B cell (primary cell): ENCODE results near the gene KLK15. TPM values are rescaled to one million over a fixed set of nuclear protein-coding genes. Genes with fewer than 3 reads are reported as not detected.

Experiments
- ATAC-seq: fragments of 200-7000 bp; cut with Tn5 transposase; one replicate; pipeline ENCODE4 v1.10.0; 2021; ENCODE audit warnings: low read depth, mild to moderate bottlenecking, moderate number of reproducible peaks, moderate library complexity
- CTCF ChIA-PET: fragments of 350-600 bp; sonication (Branson Sonifier 250); formaldehyde crosslinking; loops from one replicate; lab custom pipeline; 2021; ENCODE audit warnings: antibody characterized with exemption, inconsistent platforms; lab: Charles Lee
- POLR2A ChIA-PET: fragments of 350-600 bp; sonication (Branson Sonifier 250); formaldehyde crosslinking; loops from one replicate; lab custom pipeline; 2021; ENCODE audit warnings: antibody characterized with exemption; lab: Charles Lee
- DNase-seq: peaks from one replicate; pipeline ENCODE4 v3.0.0; 2013
- H2AFZ ChIP-seq: 2 replicates; pipeline ENCODE4 v1.6.1; 2012; ENCODE audit warnings: mild to moderate bottlenecking, low read depth, low read length; ENCODE audit not compliant: insufficient read depth, poor library complexity, severe bottlenecking
- H3K27ac ChIP-seq, 2 donors: 1 replicate in 1 of 2; 2 replicates in 1 of 2; pipeline ENCODE4 v1.5.1; 2012 to 2013; ENCODE audit warnings: low read length in 2 of 2, mild to moderate bottlenecking in 2 of 2, moderate library complexity in 1 of 2
- H3K27me3 ChIP-seq, 4 experiments: fragments of 200-600 bp in 1 of 4; sonication (generic) in 1 of 4; replicated peaks in 1 of 4; 1 replicate in 2 of 4; 2 replicates in 2 of 4; pipeline versions ENCODE4 v1.6.1 to v1.7.0; 2013 to 2016; ENCODE audit warnings: low read length in 3 of 4, mild to moderate bottlenecking in 2 of 4, mixed read lengths in 1 of 4, moderate library complexity in 1 of 4; ENCODE audit not compliant: insufficient read depth in 4 of 4, control insufficient read depth in 3 of 4; ENCODE audit errors: control extremely low read depth in 1 of 4
- H3K36me3 ChIP-seq, 2 experiments: replicated peaks in 1 of 2; 1 replicate in 1 of 2; 2 replicates in 1 of 2; pipeline versions ENCODE4 v1.6.1 to v1.7.1; 2013; ENCODE audit warnings: low read length in 1 of 2; ENCODE audit not compliant: insufficient read depth in 2 of 2, control insufficient read depth in 1 of 2; ENCODE audit errors: control extremely low read depth in 1 of 2, extremely low read depth in 1 of 2
- H3K4me1 ChIP-seq, 2 donors: fragments of 200-600 bp in 1 of 2; sonication (generic) in 1 of 2; 1 replicate in 1 of 2; 2 replicates in 1 of 2; pipeline versions ENCODE4 v1.5.1 to v1.6.1; 2013 to 2017; ENCODE audit warnings: low read length in 2 of 2; ENCODE audit not compliant: control insufficient read depth in 2 of 2, insufficient read depth in 2 of 2
- H3K4me2 ChIP-seq: replicated peaks from 2 replicates; pipeline ENCODE3; 2012; ENCODE audit warnings: mild to moderate bottlenecking, low read depth, low read length; ENCODE audit not compliant: poor library complexity, severe bottlenecking
- H3K4me3 ChIP-seq, 5 experiments: fragments of 200-600 bp in 1 of 5; sonication (generic) in 1 of 5; 1 replicate in 3 of 5; 2 replicates in 2 of 5; pipeline versions ENCODE4 v1.5.1 to v1.7.0; 2011 to 2016; ENCODE audit warnings: low read length in 4 of 5, mild to moderate bottlenecking in 4 of 5, low read depth in 2 of 5, control low read depth in 1 of 5, moderate library complexity in 1 of 5; ENCODE audit not compliant: insufficient read depth in 1 of 5; ENCODE audit errors: control extremely low read depth in 1 of 5, extremely low read depth in 1 of 5
- H3K79me2 ChIP-seq: fragments of 200-600 bp; sonication (generic); one replicate; pipeline ENCODE4 v1.6.0; 2016; ENCODE audit warnings: low read length; ENCODE audit not compliant: control insufficient read depth, insufficient read depth
- H3K9ac ChIP-seq: fragments of 200-600 bp; sonication (generic); 2 replicates; pipeline ENCODE4 v1.6.1; 2017; ENCODE audit warnings: mild to moderate bottlenecking, low read length, moderate library complexity
- H3K9me3 ChIP-seq, 3 donors: one replicate each; pipeline versions ENCODE4 v1.6.1 to v1.7.1; 2013; ENCODE audit warnings: low read length in 2 of 3; ENCODE audit not compliant: control insufficient read depth in 2 of 3, insufficient read depth in 1 of 3; ENCODE audit errors: control extremely low read depth in 1 of 3
- H4K20me1 ChIP-seq: 2 replicates; pipeline ENCODE4 v1.6.0; 2012; ENCODE audit warnings: mild to moderate bottlenecking, low read length; ENCODE audit not compliant: insufficient read depth, control insufficient read depth, poor library complexity, severe bottlenecking
- H3K27ac Mint-ChIP-seq: one replicate; pipeline ENCODE4 v1.8.0; 2021; ENCODE audit warnings: mixed read lengths
- H3K27me3 Mint-ChIP-seq: one replicate; pipeline ENCODE4 v1.8.0; 2021; ENCODE audit warnings: mixed read lengths
- H3K4me1 Mint-ChIP-seq: one replicate; pipeline ENCODE4 v1.8.0; 2021; ENCODE audit warnings: mixed read lengths
- H3K4me3 Mint-ChIP-seq: one replicate; pipeline ENCODE4 v1.8.0; 2021; ENCODE audit warnings: mixed read lengths
- H3K9me3 Mint-ChIP-seq: one replicate; pipeline ENCODE4 v1.8.0; 2022; ENCODE audit warnings: mixed read lengths; ENCODE audit not compliant: insufficient read depth
- EZH2 ChIP-seq: IDR thresholded peaks from 2 replicates; pipeline ENCODE4 v1.6.1; 2012; ENCODE audit warnings: borderline replicate concordance, low read depth, mild to moderate bottlenecking, moderate library complexity, low read length; ENCODE audit not compliant: insufficient read depth, poor library complexity, severe bottlenecking
- WGBS: methylation state at CpG from one replicate; pipeline ENCODE4 v1.1.5; 2013; ENCODE audit warnings: missing lambda C conversion rate; ENCODE audit not compliant: insufficient coverage; 5-methylcytosine and 5-hydroxymethylcytosine counted together
- intact Hi-C: fragments of 100-400 bp; cut with micrococcal nuclease; formaldehyde crosslinking; loops from one replicate; pipeline ENCODE4 v1.10.0; 2022
- polyA plus RNA-seq: library from polyadenylated mRNA; depleted of rRNA; stranded (reverse); fragments of >200 nt; gene quantifications from 2 replicates; pipeline ENCODE4 v1.2.3, GENCODE V29; 2012
- total RNA-seq, 2 donors: library from RNA; stranded (reverse); fragments of 120-200 nt in 1 of 2; gene quantifications; 1 replicate in 1 of 2; 2 replicates in 1 of 2; pipeline versions ENCODE4 v1.2.3 to v1.2.4, GENCODE V29; 2013 to 2022
- TF ChIP-seq, protein P1 (sequence below): fragments of 200-600 bp; IDR thresholded peaks from one replicate; pipeline ENCODE4 v1.8.0; 2022; ENCODE audit warnings: antibody characterized with exemption, mild to moderate bottlenecking

Gene KLK15
- total and polyA plus RNA-seq, 2 donors (not counting 1 experiment from before 2014, with no cell fraction given): 0.07 TPM; not detected in 1

DNA sequence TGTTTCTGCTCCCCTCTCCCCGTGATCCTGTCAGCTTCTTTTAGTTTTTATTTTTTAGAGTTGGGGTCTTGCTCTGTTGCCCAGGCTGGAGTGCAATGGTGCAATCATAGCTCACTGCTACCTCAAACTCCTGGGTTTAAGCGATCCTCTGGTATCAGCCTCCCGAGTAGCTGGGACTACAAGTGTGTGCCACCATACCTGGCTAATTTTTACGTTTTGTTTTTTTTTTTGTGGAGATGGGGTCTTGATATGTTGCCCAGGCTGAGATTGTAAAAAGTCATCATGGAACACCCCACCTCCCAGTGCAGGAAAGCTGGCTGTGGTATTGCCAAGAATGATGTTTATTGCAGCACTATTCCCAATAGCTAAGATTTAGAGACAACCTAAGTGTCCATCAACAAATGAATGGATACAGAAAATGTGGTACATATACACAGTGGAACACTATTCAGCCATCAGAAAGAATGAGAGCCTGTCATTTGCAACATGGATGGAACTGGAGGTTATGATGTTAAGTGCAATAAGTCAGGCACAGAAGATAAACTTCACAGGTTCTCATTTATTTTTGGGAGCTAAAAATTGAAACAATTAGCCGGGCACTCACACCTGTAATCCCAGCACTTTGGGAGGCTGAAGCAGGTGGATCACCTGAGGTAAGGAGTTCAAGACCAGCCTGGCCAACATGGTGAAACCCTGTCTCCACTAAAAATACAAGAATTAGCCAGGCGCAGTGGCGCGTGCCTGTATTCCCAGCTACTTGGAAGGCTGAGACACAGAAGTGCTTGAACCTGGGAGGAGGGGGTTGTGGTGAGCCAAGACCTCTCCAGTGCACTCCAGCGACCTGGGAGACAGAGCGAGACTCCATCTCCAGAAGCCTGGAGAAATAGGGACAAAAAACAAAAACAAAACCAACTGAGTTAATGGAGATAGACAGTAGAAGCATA lies 6.6 kb upstream of the KLK15 start:
- Histone ChIP-seq H3K4me1 (peaks cover 11 to 12% of the 10 kb centered on the region in 2 donors), H3K79me2 (no peaks in the 10 kb centered on the region), H3K4me3 (no peak overlapping the region), H3K36me3 (no peaks in the 10 kb centered on the region), H3K27ac (no peak overlapping the region), H3K27me3 (peaks cover 0 to 29% (median 2%) of the 10 kb centered on the region in 4 experiments), H3K9me3 (peaks cover 0 to 29% (median 10%) of the 10 kb centered on the region in 3 donors), H3K4me2 (no peak overlapping the region), H3K9ac (no peak overlapping the region), H2AFZ (no peak overlapping the region), H4K20me1 (no peaks in the 10 kb centered on the region)
- ATAC-seq (no peak), DNase-seq (no peak)
- 73% methylated on average over 3 of the region's 10 CpGs for WGBS
- H3K27me3 Mint-ChIP-seq: peaks cover 33% of the 10 kb centered on the region
- H3K9me3 Mint-ChIP-seq: peaks cover 10% of the 10 kb centered on the region
- H3K27ac Mint-ChIP-seq: no peak overlapping the region
- CTCF ChIA-PET: interaction anchor here (3.2 kb wide), 1 partner anchor 82 kb away, joined by 11 read pairs; no protein-coding TSS in a partner anchor
- H3K4me1 Mint-ChIP-seq: peaks cover 26% of the 10 kb centered on the region
- no peak overlapping the region for H3K4me3 Mint-ChIP-seq
- TF ChIP-seq, protein P1, sequence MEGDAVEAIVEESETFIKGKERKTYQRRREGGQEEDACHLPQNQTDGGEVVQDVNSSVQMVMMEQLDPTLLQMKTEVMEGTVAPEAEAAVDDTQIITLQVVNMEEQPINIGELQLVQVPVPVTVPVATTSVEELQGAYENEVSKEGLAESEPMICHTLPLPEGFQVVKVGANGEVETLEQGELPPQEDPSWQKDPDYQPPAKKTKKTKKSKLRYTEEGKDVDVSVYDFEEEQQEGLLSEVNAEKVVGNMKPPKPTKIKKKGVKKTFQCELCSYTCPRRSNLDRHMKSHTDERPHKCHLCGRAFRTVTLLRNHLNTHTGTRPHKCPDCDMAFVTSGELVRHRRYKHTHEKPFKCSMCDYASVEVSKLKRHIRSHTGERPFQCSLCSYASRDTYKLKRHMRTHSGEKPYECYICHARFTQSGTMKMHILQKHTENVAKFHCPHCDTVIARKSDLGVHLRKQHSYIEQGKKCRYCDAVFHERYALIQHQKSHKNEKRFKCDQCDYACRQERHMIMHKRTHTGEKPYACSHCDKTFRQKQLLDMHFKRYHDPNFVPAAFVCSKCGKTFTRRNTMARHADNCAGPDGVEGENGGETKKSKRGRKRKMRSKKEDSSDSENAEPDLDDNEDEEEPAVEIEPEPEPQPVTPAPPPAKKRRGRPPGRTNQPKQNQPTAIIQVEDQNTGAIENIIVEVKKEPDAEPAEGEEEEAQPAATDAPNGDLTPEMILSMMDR: no peak
- TF ChIP-seq EZH2: no peak
- intact Hi-C loops: loop anchor here (5.0 kb wide), 1 partner anchor 57 kb away; no protein-coding TSS in a partner anchor
- POLR2A ChIA-PET: interaction anchor here (0.8 kb wide), 1 partner anchor 531 kb away, joined by 9 read pairs; no protein-coding TSS in a partner anchor
